HepG2 (cell line): ENCODE results near the gene TPGS1. TPM values are rescaled to one million over a fixed set of nuclear protein-coding genes. Genes with fewer than 3 reads are reported as not detected.

ENCODE experiments used
- HOXA9 ChIP-seq: sonication (generic); formaldehyde crosslinking; IDR thresholded peaks from 2 replicates; pipeline ENCODE4 v1.8.1; 2022; ENCODE audit warnings: missing genetic modification reagents, mild to moderate bottlenecking, moderate library complexity, borderline replicate concordance
- TOPORS ChIP-seq: sonication (generic); formaldehyde crosslinking; IDR thresholded peaks from 2 replicates; pipeline ENCODE4 v1.8.0; 2023; ENCODE audit warnings: mild to moderate bottlenecking, missing genetic modification reagents
- ZFP41 ChIP-seq: sonication (generic); formaldehyde crosslinking; IDR thresholded peaks from 2 replicates; pipeline ENCODE4 v1.4.0; 2020; ENCODE audit warnings: mild to moderate bottlenecking, missing genetic modification reagents, borderline replicate concordance
- ZNF224 ChIP-seq: sonication (generic); formaldehyde crosslinking; IDR thresholded peaks from 2 replicates; pipeline ENCODE4 v1.5.0; 2020; ENCODE audit warnings: mild to moderate bottlenecking, missing genetic modification reagents
- ZNF850 ChIP-seq: sonication (generic); formaldehyde crosslinking; conservative IDR thresholded peaks from 2 replicates; pipeline ENCODE4 v1.9.0; 2021; ENCODE audit warnings: mild to moderate bottlenecking, missing genetic modification reagents
- polyA plus RNA-seq, 8 experiments: library from polyadenylated mRNA; depleted of rRNA in 3 of 8; stranded (reverse) in 7 of 8; unstranded in 1 of 8; fragments of >200 nt; fragmentation: Illumina TruSeq in 4 of 8; extraction: Trizol in 4 of 8; gene quantifications; 2 replicates each; pipeline versions ENCODE4 v1.2.1 to v1.2.3, GENCODE V29; 2011 to 2016; ENCODE audit warnings: low read depth in 4 of 8, missing spikeins in 1 of 8, mixed read lengths in 1 of 8; ENCODE audit not compliant: insufficient read depth in 1 of 8
- total RNA-seq, 5 experiments: library from RNA; depleted of rRNA; stranded (reverse); fragments of >200 nt; fragmentation: Illumina TruSeq; extraction: Trizol; gene quantifications; 2 replicates each; pipeline ENCODE4 v1.2.3, GENCODE V29; 2016; ENCODE audit warnings: low read depth in 1 of 5
- TF ChIP-seq, protein P1 (sequence below): sonication (generic); formaldehyde crosslinking; IDR thresholded peaks from 2 replicates; pipeline ENCODE4 v1.8.0; 2022; ENCODE audit warnings: mild to moderate bottlenecking, missing genetic modification reagents, moderate library complexity

The TPGS1 gene
- total and polyA plus RNA-seq, 2 of the 13 experiments (the other 11 are each of a cell fraction or from before 2014, with no cell fraction given), result 1.1 to 6.2 TPM

DNA sequence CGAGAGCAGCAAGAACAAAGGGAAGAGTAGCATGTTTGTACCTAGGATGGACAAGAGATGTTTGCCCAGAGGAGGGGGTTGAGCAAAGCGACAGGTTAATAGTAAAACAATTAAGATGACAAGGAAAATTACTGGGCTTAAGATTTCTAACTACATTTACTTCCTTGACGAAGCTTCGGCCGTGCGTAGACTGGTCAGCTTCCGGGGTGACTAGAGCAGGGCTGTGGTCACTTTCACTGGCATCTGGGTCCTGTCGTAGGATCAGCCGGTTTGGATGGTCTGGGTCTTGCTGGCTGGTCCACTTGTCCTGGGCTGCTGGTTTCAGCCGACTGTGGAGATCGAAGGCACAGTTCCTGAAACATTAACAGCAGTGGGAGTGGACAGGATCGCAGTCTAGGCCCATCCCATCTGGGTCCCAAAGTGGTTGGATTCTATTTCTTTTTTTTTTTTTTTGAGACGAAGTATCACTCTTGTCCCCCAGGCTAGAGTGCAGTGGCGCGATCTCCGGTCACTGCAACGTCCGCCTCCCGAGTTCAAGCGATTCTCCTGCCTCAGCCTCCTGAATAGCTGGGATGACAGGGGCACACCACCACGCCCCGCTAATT lies 60.1 kb downstream of the TPGS1 start (continued):
- no peak for TF ChIP-seq ZFP41 (CRISPR knock-in tag)
- no peak for TF ChIP-seq TOPORS (CRISPR knock-in tag)
- TF ChIP-seq ZNF224 (CRISPR knock-in tag), result no peak
- TF ChIP-seq HOXA9 (CRISPR knock-in tag), result no peak
- TF ChIP-seq ZNF850 (CRISPR knock-in tag), result no peak
- TF ChIP-seq, protein P1, sequence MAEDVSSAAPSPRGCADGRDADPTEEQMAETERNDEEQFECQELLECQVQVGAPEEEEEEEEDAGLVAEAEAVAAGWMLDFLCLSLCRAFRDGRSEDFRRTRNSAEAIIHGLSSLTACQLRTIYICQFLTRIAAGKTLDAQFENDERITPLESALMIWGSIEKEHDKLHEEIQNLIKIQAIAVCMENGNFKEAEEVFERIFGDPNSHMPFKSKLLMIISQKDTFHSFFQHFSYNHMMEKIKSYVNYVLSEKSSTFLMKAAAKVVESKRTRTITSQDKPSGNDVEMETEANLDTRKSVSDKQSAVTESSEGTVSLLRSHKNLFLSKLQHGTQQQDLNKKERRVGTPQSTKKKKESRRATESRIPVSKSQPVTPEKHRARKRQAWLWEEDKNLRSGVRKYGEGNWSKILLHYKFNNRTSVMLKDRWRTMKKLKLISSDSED, result no peak

Other genes starting within 250 kb of the TPGS1 start
- gene PLPP2, start 216.1 kb upstream of the TPGS1 start, total RNA-seq (2016; rRNA removed; fragmentation: Illumina TruSeq; extraction: Trizol), result not detected in 2 replicates
- not detected in 2 replicates for gene PLPP2, start 216.1 kb upstream of the TPGS1 start, polyA plus RNA-seq (2011; rRNA removed)
- 7.9 and 9.6 TPM in 2 replicates for gene MIER2, start 162.7 kb upstream of the TPGS1 start, total RNA-seq (2016; rRNA removed; fragmentation: Illumina TruSeq; extraction: Trizol)
- gene MIER2, start 162.7 kb upstream of the TPGS1 start, polyA plus RNA-seq (2011; rRNA removed), result 22.9 and 25.7 TPM in 2 replicates
- not detected in 2 replicates for gene C2CD4C, start 98.3 kb upstream of the TPGS1 start, total RNA-seq (2016; rRNA removed; fragmentation: Illumina TruSeq; extraction: Trizol)
- gene C2CD4C, start 98.3 kb upstream of the TPGS1 start, polyA plus RNA-seq (2011; rRNA removed), result not detected in 2 replicates
- 4.8 and 9.0 TPM in 2 replicates for gene SHC2, start 46.5 kb upstream of the TPGS1 start, total RNA-seq (2016; rRNA removed; fragmentation: Illumina TruSeq; extraction: Trizol)
- gene SHC2, start 46.5 kb upstream of the TPGS1 start, polyA plus RNA-seq (2011; rRNA removed), result 18.3 and 35.8 TPM in 2 replicates
- 0.21 and 0.33 TPM in 2 replicates for gene MADCAM1, start 11.0 kb upstream of the TPGS1 start, total RNA-seq (2016; rRNA removed; fragmentation: Illumina TruSeq; extraction: Trizol)
- 0.29 and 0.39 TPM in 2 replicates for gene MADCAM1, start 11.0 kb upstream of the TPGS1 start, polyA plus RNA-seq (2011; rRNA removed)
- 119 and 138 TPM in 2 replicates for gene CDC34, start 24.3 kb downstream of the TPGS1 start, total RNA-seq (2016; rRNA removed; fragmentation: Illumina TruSeq; extraction: Trizol)
- gene CDC34, start 24.3 kb downstream of the TPGS1 start, polyA plus RNA-seq (2011; rRNA removed), result 140 and 150 TPM in 2 replicates
- gene GZMM, start 36.6 kb downstream of the TPGS1 start, total RNA-seq (2016; rRNA removed; fragmentation: Illumina TruSeq; extraction: Trizol), result not detected in 2 replicates
- 0.07 TPM in 1 of 2 replicates, not detected in the other for gene GZMM, start 36.6 kb downstream of the TPGS1 start, polyA plus RNA-seq (2011; rRNA removed)
- gene BSG, start 65.1 kb downstream of the TPGS1 start, total RNA-seq (2016; rRNA removed; fragmentation: Illumina TruSeq; extraction: Trizol), result 136 and 309 TPM in 2 replicates
- gene BSG, start 65.1 kb downstream of the TPGS1 start, polyA plus RNA-seq (2011; rRNA removed), result 754 and 1,057 TPM in 2 replicates
- gene HCN2, start 82.4 kb downstream of the TPGS1 start, total RNA-seq (2016; rRNA removed; fragmentation: Illumina TruSeq; extraction: Trizol), result not detected in 2 replicates
- gene HCN2, start 82.4 kb downstream of the TPGS1 start, polyA plus RNA-seq (2011; rRNA removed), result 0.01 and 0.05 TPM in 2 replicates
- gene POLRMT, start 126.0 kb downstream of the TPGS1 start, total RNA-seq (2016; rRNA removed; fragmentation: Illumina TruSeq; extraction: Trizol), result 52.5 and 78.0 TPM in 2 replicates
- gene POLRMT, start 126.0 kb downstream of the TPGS1 start, polyA plus RNA-seq (2011; rRNA removed), result 101 and 114 TPM in 2 replicates
- gene FGF22, start 132.4 kb downstream of the TPGS1 start, total RNA-seq (2016; rRNA removed; fragmentation: Illumina TruSeq; extraction: Trizol), result 0.24 TPM in 1 of 2 replicates, not detected in the other
- 0.07 TPM in 1 of 2 replicates, not detected in the other for gene FGF22, start 132.4 kb downstream of the TPGS1 start, polyA plus RNA-seq (2011; rRNA removed)
- gene RNF126, start 155.7 kb downstream of the TPGS1 start, total RNA-seq (2016; rRNA removed; fragmentation: Illumina TruSeq; extraction: Trizol), result 18.5 and 34.0 TPM in 2 replicates
- 23.2 and 24.6 TPM in 2 replicates for gene RNF126, start 155.7 kb downstream of the TPGS1 start, polyA plus RNA-seq (2011; rRNA removed)
- 5.8 and 13.5 TPM in 2 replicates for gene FSTL3, start 168.9 kb downstream of the TPGS1 start, total RNA-seq (2016; rRNA removed; fragmentation: Illumina TruSeq; extraction: Trizol)
- gene FSTL3, start 168.9 kb downstream of the TPGS1 start, polyA plus RNA-seq (2011; rRNA removed), result 15.6 and 30.9 TPM in 2 replicates
- not detected in 2 replicates for gene PRSS57, start 188.0 kb downstream of the TPGS1 start, total RNA-seq (2016; rRNA removed; fragmentation: Illumina TruSeq; extraction: Trizol)
- gene PRSS57, start 188.0 kb downstream of the TPGS1 start, polyA plus RNA-seq (2011; rRNA removed), result 0.12 and 0.20 TPM in 2 replicates
- 9.7 and 10.8 TPM in 2 replicates for gene PALM, start 201.4 kb downstream of the TPGS1 start, total RNA-seq (2016; rRNA removed; fragmentation: Illumina TruSeq; extraction: Trizol)
- gene PALM, start 201.4 kb downstream of the TPGS1 start, polyA plus RNA-seq (2011; rRNA removed), result 4.0 and 5.4 TPM in 2 replicates
- gene MISP, start 243.6 kb downstream of the TPGS1 start, total RNA-seq (2016; rRNA removed; fragmentation: Illumina TruSeq; extraction: Trizol), result 1.1 and 1.3 TPM in 2 replicates
- 0.67 and 0.71 TPM in 2 replicates for gene MISP, start 243.6 kb downstream of the TPGS1 start, polyA plus RNA-seq (2011; rRNA removed)